ENCODE results near the gene SSPN.

The SSPN gene

GRCh38 chr12:26244503-26244902 lies 49.1 kb downstream of the SSPN start:
- ATAC-seq (replicated peaks) (no peak), DNase-seq (no peak)
- no peaks in the 10 kb centered on the region for H3K4me1 Mint-ChIP-seq (ENCODE audit: low read depth in 2 of 2)
- H3K4me3 Mint-ChIP-seq, result no peak overlapping the region
- no peak overlapping the region for H3K27ac Mint-ChIP-seq
- H3K36me3 Mint-ChIP-seq (ENCODE audit: insufficient read depth), result no peaks in the 10 kb centered on the region
- H3K9me3 Mint-ChIP-seq, result peaks cover 0 to 2% of the 10 kb centered on the region in 2 donors
- peaks cover 23 to 31% of the 10 kb centered on the region in 2 donors for H3K27me3 Mint-ChIP-seq

GRCh38 chr12:26245175-26245942 lies 50.0 kb downstream of the SSPN start:
- no peaks in the 10 kb centered on the region for H3K4me1 Mint-ChIP-seq (ENCODE audit: low read depth in 2 of 2)
- H3K27me3 Mint-ChIP-seq, result peaks cover 23 to 25% of the 10 kb centered on the region in 2 donors
- no peak overlapping the region for H3K27ac Mint-ChIP-seq
- ATAC-seq (replicated peaks) (no peak), DNase-seq (no peak)
- H3K9me3 Mint-ChIP-seq, result peaks cover 0 to 2% of the 10 kb centered on the region in 2 donors
- no peaks in the 10 kb centered on the region for H3K36me3 Mint-ChIP-seq (ENCODE audit: insufficient read depth)
- no peak overlapping the region for H3K4me3 Mint-ChIP-seq

GRCh38 chr12:26246483-26247164 lies 51.3 kb downstream of the SSPN start:
- H3K4me3 Mint-ChIP-seq, result no peak overlapping the region
- H3K27ac Mint-ChIP-seq, result no peak overlapping the region
- H3K36me3 Mint-ChIP-seq (ENCODE audit: insufficient read depth), result no peaks in the 10 kb centered on the region
- peaks cover 0 to 2% of the 10 kb centered on the region in 2 donors for H3K9me3 Mint-ChIP-seq
- H3K27me3 Mint-ChIP-seq, result peaks cover 23 to 25% of the 10 kb centered on the region in 2 donors
- ATAC-seq (replicated peaks) (no peak), DNase-seq (no peak)
- H3K4me1 Mint-ChIP-seq (ENCODE audit: low read depth in 2 of 2), result no peaks in the 10 kb centered on the region

GRCh38 chr12:26247873-26248272 lies 52.5 kb downstream of the SSPN start:
- no peak overlapping the region for H3K4me3 Mint-ChIP-seq
- H3K27me3 Mint-ChIP-seq, result peaks cover 23 to 24% of the 10 kb centered on the region in 2 donors
- DNase-seq, result no peak
- no peaks in the 10 kb centered on the region for H3K4me1 Mint-ChIP-seq (ENCODE audit: low read depth in 2 of 2)
- H3K9me3 Mint-ChIP-seq, result peaks cover 0 to 2% of the 10 kb centered on the region in 2 donors
- no peak overlapping the region for H3K27ac Mint-ChIP-seq
- H3K36me3 Mint-ChIP-seq (ENCODE audit: insufficient read depth), result no peaks in the 10 kb centered on the region
- ATAC-seq (replicated peaks), result no peak

- Mint-ChIP-seq H3K27me3 (peaks cover 7 to 23% of the 10 kb centered on the region in 2 donors), H3K4me3 (no peak overlapping the region), H3K27ac (no peak overlapping the region), H3K4me1 (ENCODE audit: low read depth in 2 of 2) (no peaks in the 10 kb centered on the region), H3K36me3 (ENCODE audit: insufficient read depth) (no peaks in the 10 kb centered on the region), H3K9me3 (peaks cover 0 to 2% of the 10 kb centered on the region in 2 donors)
- ATAC-seq (replicated peaks) (no peak), DNase-seq (no peak)
These were observed 55.4 kb downstream of the SSPN start for GRCh38 chr12:26250801-26251200.

GRCh38 chr12:26251600-26251999 lies 56.2 kb downstream of the SSPN start:
- Mint-ChIP-seq H3K4me3 (no peak overlapping the region), H3K27ac (no peak overlapping the region), H3K9me3 (peaks cover 0 to 2% of the 10 kb centered on the region in 2 donors), H3K4me1 (ENCODE audit: low read depth in 2 of 2) (no peaks in the 10 kb centered on the region), H3K27me3 (peaks cover 1 to 21% of the 10 kb centered on the region in 2 donors), H3K36me3 (ENCODE audit: insufficient read depth) (no peaks in the 10 kb centered on the region)
- no peak for ATAC-seq (replicated peaks)
- no peak for DNase-seq

- DNase-seq (no peak), ATAC-seq (replicated peaks) (no peak)
- Mint-ChIP-seq H3K36me3 (ENCODE audit: insufficient read depth) (no peaks in the 10 kb centered on the region), H3K4me1 (ENCODE audit: low read depth in 2 of 2) (no peaks in the 10 kb centered on the region), H3K4me3 (no peak overlapping the region), H3K27ac (no peak overlapping the region), H3K27me3 (peaks cover 13 to 27% of the 10 kb centered on the region in 2 donors), H3K9me3 (peaks cover 6 to 7% of the 10 kb centered on the region in 2 donors)
These were observed 57.6 kb downstream of the SSPN start for GRCh38 chr12:26252946-26253345.

GRCh38 chr12:26255893-26256645 lies 60.7 kb downstream of the SSPN start:
- Mint-ChIP-seq H3K36me3 (ENCODE audit: insufficient read depth) (no peaks in the 10 kb centered on the region), H3K27ac (no peak overlapping the region), H3K4me3 (no peak overlapping the region), H3K9me3 (peaks cover 11 to 14% of the 10 kb centered on the region in 2 donors), H3K4me1 (ENCODE audit: low read depth in 2 of 2) (no peaks in the 10 kb centered on the region), H3K27me3 (peaks cover 36 to 45% of the 10 kb centered on the region in 2 donors)
- ATAC-seq (replicated peaks) (no peak), DNase-seq (no peak)

- Mint-ChIP-seq H3K4me1 (ENCODE audit: low read depth in 2 of 2) (no peaks in the 10 kb centered on the region), H3K27me3 (peaks cover 13 to 24% of the 10 kb centered on the region in 2 donors), H3K4me3 (no peak overlapping the region), H3K27ac (no peak overlapping the region), H3K36me3 (ENCODE audit: insufficient read depth) (no peaks in the 10 kb centered on the region), H3K9me3 (peaks cover 0 to under 1% of the 10 kb centered on the region in 2 donors)
- no peak for ATAC-seq (replicated peaks)
- no peak for DNase-seq
These were observed 69.0 kb downstream of the SSPN start for GRCh38 chr12:26264215-26264838.

- DNase-seq (no peak), ATAC-seq (replicated peaks) (no peak)
- Mint-ChIP-seq H3K27me3 (peaks cover under 1 to 11% of the 10 kb centered on the region in 2 donors), H3K9me3 (no peaks in the 10 kb centered on the region), H3K4me3 (no peak overlapping the region), H3K27ac (no peak overlapping the region), H3K4me1 (ENCODE audit: low read depth in 2 of 2) (no peaks in the 10 kb centered on the region), H3K36me3 (ENCODE audit: insufficient read depth) (peaks cover 3% of the 10 kb centered on the region)
These were observed 70.2 kb downstream of the SSPN start for GRCh38 chr12:26265606-26266005.

GRCh38 chr12:26266881-26267280 lies 71.5 kb downstream of the SSPN start:
- H3K27ac Mint-ChIP-seq, result no peak overlapping the region
- H3K9me3 Mint-ChIP-seq, result no peaks in the 10 kb centered on the region
- ATAC-seq (replicated peaks) (no peak), DNase-seq (no peak)
- H3K4me1 Mint-ChIP-seq (ENCODE audit: low read depth in 2 of 2), result no peaks in the 10 kb centered on the region
- peaks cover 3% of the 10 kb centered on the region for H3K36me3 Mint-ChIP-seq (ENCODE audit: insufficient read depth)
- no peak overlapping the region for H3K4me3 Mint-ChIP-seq
- peaks cover 0 to 10% of the 10 kb centered on the region in 2 donors for H3K27me3 Mint-ChIP-seq

- DNase-seq, result no peak
- Mint-ChIP-seq H3K27ac (no peak overlapping the region), H3K36me3 (ENCODE audit: insufficient read depth) (peaks cover 3% of the 10 kb centered on the region), H3K9me3 (no peaks in the 10 kb centered on the region), H3K4me3 (no peak overlapping the region), H3K4me1 (ENCODE audit: low read depth in 2 of 2) (no peaks in the 10 kb centered on the region), H3K27me3 (peaks cover 0 to 11% of the 10 kb centered on the region in 2 donors)
- no peak for ATAC-seq (replicated peaks)
These were observed 73.6 kb downstream of the SSPN start for GRCh38 chr12:26268841-26269561.
